Eye (tissue), 1 donor: ENCODE measurements around the gene ERI3.

Experiments used
- DNase-seq: peaks from one replicate; pipeline ENCODE4 v3.0.0-alpha.2; 2015

The ERI3 gene

DNA sequence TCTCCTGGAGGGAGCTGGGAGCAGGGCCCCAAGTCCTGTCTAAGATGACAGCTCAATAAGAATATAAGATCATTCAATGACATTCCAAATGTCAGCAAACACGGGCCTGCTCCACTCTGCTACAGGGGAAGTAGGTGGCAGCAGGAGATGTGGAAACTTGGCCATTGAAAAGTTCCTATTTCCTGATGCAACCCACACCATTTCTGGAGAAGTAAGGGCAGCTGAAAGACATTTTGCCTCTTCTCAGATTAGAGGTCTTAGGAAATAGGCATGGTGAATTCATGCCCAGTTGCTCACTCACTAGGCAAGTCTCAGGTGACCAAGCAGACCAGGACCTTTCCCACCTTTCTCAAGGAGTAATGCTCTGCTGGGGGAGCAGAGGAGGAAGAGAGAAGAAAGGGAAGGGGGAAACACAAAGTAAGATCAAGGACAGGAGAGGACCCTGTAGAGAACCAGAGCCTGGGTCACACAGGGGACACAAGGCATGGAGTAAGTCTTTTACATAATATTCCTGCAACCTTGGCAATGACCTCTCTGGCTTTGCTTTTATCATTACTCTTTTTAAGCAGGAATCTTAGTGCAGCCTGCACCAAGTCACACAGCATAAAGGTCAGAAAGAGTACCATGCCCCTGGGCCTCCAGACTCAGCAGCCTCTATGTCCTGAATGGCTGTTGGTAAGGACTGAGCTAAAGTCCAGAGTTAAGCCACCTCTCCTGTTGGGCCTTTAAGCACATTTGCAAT is 72.9 kb downstream of the ERI3 start:
- no peak for DNase-seq

DNA sequence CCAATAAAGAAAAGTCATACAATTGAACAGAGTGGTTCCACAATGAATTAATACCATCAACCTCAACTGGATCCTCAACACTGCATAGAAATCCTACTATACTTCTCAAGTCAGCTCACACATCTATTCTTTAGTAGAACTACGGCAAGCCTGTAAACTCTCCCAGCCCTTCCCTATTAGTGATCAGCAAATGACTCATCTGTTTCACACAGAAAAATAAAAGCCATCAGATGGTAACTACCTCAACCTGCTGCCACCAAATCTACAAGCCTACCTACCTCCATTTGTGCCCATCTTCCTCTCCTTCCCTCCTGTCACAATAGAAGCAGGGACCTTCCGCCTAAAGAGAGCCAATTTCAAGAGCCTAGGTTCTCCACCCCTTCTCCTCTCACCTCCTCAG is 78.2 kb downstream of the ERI3 start:
- no peak for DNase-seq

DNA sequence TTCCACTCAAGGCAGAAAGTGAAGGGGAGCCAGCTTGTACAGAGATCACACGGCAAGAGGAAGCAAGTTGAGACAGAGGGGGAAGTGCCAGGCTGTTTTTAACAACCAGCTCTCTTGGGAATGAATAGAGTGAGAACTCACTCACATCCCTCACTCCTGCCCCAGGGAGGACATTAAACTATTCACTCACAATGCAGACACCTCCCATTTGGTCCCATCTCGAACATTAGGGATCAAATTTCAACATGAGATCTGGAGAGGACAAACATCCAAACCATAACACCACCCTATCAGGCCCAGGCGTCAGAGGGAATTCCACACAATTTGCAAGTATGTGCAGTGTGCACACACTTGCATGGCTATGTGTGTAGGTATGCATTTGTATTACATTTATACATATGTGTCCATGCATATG is 79.1 kb downstream of the ERI3 start:
- DNase-seq, result no peak

DNA sequence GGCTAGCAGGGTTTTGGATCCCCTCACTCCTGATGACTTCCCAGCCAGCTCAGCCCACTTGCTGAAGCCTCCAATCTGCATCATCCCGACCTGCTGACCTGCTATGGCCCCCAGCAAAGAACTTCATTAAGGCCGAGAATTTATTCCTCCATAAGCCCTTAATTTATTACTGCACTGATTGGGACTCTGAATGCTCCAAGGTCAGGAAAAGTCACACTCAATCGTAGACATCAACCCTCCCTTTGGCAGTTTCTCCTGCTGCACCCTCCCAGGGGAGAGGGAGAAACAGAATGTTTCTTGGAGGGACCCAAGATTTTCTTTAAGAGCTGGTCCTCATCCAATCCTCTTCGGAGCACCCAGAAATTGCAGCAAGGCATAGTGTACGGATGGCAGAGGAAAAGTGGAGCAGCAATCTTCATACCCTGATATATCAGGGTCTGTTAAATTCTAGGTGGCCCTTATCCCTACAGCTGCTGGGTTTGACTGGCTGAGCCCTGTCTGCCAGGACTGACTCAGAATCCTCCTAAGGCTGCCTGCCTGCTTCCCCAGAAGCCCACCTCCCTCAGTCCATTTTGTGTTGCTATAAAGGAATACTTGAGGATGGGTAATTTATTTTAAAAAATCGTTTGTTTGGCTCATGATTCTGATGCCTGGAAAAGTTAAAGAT is 79.6 kb downstream of the ERI3 start:
- no peak for DNase-seq

DNA sequence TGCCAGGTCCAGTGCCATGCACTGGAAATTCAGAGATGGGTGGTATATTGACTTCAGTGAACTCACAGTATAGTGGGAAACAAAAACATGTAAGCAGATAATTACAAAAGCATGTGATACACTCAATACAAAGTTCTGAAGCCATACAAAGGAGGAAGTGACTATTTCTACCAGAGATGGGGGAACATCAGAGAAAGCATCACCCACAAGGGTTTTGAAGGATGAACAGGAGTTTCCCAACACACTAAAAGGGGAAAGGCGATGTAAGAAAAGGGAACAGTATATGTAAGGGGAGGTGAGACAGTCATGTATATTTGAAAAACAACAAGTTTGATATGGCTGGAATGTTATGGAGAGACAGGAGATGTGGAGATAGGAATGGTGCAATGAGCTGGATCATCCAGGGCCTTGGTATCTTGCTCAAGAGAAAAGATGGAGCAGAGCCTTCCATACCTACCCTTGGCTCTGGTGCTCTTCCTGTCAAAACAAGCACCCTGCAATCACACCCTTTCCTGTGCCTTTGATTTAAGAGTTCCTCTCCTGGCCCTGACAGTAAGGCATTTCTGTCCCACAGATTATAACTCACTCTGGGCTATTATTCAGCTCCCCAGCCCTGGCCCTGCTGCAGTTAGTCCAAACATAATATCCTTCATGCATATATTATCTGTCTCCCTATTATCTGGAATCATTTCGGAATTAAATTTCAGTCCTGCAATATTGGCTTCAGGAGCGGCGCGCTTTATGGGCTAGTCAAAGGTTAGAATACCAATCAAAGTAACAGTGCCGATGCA is 81.3 kb downstream of the ERI3 start:
- no peak for DNase-seq

DNA sequence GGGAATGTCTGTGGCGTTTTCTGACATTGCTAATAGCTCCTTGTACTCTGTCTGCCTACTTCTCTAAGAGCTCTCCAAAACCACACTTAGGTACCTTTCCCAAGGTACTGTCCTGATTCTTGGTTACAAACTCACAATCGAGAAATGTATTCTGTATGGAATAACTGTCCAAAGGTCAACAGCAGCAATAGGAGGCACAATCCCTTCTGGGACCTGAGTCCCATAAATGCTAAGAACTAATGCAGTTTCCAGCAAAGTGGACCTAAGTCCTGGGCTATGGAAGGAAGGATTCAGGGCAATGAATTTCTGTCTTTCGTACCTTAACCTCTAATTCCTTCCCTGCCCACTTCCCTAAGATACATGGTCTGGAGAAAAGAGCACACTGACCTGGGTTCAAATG is 82.1 kb downstream of the ERI3 start:
- DNase-seq, result no peak

DNA sequence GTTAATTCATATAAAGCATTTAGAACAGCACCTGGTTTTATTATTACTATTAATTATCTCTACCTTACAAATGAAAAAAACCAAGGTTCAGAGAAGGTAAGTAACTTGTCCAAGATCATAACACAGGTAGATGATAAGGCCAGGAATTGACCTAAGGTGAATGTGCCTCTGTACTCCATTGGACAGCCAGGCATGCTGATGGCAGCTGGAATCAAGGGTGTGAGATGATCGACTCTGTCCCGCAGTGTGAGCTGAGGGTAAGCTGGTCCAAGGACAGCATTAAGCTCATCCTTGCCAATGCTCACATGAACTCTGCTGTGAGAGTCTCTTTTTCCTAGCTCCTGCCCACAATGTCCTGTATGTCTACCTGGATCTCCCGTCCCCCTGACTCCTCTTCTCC is 83.4 kb downstream of the ERI3 start:
- no peak for DNase-seq

DNA sequence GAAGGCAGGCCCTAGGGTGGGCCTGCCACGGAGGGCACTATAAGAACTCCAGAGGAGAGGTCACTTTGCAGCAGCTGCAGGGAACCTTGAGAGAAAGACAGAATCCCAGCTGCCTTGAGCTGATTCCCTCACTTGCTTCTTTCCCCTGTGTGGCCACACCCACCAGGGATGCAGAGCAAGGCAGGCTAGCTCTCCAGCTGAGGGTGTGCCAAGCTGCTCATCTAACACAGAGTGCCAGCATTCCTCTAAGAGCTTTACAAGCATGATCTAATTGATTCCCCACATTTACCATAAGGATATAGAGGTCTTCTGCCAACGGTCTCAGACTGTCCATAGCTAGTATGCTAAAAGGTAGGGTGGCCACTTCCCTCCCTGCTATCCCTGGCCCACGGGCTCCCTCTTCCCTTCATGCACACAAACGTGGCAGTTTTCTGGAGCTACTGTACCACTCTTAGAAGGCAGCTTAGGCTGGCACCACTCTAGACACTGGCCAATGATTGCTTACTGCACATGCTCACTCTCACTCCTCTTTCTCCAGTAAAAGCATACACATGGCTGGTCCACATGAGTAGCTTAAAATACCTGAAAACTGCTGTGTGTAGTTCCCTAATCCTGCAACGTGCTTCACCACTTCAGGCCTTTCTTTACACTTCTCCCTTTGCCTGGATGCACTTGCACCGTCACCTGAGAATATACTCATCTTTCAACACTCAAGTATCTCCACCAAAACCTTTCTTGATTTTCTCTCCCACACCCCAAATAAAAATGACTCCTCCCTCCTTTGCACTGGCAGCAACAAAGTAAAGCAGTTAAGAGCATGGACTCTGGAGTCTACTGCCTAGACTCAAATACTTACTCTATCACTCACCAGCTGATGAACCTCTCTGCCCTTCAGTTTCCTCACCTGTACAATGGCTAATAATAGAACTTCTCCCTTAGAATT is 84.1 kb downstream of the ERI3 start:
- no peak for DNase-seq

DNA sequence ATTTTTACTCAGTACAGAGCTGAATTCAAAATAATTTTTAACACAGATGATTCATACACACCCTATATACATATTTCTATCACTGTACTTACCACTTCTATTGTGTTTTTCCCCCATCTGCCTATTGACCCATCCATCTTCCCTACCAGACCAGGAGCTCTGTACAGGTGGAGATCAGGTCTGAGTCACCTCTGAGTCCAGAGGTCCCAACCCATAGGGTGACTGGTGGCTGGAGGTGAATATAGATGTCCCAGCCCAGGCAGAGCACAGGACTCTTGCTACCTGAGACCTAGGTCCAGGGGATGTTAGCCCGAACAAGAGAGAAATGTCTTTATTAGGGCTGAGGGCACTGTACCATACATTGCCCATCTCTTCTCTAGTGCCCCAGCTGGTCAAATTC is 87.0 kb downstream of the ERI3 start:
- DNase-seq, result no peak

DNA sequence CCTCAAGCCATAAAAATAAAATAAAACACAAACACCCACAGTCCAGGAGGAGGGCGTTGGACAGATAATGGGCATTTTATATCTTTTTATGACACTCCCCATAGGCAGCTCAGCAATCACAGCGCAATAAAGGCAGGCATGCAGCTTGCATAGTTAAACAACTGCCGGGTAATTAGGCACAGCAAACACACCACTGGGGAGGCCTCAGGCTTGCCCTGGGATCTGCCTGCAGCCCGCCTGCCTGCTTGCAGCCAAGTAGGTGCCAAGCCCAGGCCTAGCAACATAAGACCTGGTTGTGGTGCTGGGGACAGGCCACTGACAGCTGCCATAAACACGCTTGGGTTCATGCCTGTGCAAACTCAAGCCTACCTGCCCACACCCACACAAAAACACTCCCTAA is 87.6 kb downstream of the ERI3 start:
- DNase-seq, result no peak

DNA sequence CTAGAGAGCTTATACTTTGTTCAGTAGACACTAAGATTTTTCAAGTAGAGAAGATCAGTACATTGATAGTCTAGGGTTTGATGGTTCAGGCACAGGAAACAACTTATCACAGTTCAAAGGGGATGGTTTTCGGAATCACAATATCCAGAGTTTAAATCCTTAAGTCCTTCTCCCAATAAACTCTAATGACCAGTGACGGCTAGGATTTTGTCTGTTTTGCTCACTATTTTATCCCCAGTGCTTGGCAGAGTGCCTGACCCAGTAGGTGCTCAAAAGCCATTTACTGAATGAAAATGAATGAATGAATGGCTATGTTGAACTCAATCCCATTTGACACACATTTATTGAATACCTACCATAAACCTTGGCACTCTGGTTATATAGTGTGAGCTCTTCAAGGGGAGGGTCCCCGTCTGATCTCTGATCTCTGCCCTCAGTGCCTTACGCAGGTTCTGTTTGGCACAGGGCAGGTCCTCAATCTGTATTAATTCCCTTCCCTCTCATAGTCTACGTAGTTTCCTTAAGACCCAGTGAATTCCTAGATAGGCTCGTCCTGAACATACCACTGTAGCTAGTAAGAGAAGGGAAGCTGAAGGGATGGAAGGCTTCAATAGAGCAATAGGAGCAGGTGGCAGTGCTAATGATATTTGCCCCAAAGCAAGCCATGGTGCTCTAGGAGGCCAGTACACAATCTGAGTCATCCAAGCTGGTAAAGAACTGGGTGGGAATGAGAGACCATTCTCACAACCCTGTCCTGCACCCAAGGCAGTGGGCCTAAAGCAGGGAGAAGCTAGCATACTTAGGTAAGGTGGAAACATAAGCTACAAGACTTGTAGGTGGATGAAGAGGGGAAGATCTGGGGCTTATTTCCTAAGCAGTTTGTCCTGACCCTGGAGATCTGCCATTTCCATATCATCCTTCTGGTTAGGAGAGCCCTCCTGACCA is 88.4 kb downstream of the ERI3 start:
- no peak for DNase-seq

DNA sequence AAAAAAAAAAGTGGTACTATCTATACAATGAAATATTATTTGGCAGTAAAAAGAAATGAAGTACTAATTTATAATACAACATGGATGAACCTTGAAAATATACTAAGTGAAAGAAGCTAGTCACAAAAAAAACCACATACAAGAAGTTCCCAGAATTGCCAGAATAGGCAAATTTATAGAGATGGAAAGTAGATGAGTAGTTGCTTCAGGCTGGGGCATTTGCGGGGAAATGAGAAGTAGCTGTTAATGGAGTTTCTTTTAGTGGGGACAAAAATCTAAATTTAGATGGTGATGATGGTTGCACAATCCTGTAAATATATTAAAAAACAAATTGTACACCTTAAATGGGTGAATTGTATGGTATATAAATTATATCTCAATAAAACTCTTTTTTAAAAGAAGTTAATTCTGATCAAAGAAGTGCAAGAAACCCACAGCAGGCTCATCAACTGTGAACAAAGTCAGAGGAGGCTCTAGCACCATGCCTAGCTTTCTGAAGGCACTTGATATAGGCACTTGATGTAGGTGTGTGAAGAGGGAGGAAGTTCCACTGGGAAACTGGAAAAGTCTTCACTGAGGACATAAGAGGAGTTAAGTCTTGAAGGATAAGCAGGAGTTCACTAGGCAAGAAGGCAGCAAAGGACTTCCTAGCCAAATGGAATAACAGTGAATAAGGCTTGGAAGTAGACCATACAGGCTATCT is 89.2 kb downstream of the ERI3 start:
- no peak for DNase-seq

DNA sequence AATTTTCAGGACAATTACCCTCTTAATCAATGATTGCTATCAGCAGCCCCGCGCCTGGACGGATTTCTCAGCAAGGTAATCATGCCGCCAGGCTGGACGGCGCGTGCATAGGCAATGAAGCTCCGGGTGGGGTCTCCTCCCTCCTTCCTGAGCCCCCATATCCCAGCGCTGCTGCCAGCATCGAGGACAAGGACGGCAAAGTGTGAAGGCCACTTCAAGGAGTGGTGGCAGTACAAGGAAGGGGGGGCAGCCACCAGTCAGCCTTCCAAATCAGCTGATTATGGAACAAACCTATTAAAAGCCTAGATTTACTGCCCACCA is 90.6 kb downstream of the ERI3 start:
- no peak for DNase-seq

DNA sequence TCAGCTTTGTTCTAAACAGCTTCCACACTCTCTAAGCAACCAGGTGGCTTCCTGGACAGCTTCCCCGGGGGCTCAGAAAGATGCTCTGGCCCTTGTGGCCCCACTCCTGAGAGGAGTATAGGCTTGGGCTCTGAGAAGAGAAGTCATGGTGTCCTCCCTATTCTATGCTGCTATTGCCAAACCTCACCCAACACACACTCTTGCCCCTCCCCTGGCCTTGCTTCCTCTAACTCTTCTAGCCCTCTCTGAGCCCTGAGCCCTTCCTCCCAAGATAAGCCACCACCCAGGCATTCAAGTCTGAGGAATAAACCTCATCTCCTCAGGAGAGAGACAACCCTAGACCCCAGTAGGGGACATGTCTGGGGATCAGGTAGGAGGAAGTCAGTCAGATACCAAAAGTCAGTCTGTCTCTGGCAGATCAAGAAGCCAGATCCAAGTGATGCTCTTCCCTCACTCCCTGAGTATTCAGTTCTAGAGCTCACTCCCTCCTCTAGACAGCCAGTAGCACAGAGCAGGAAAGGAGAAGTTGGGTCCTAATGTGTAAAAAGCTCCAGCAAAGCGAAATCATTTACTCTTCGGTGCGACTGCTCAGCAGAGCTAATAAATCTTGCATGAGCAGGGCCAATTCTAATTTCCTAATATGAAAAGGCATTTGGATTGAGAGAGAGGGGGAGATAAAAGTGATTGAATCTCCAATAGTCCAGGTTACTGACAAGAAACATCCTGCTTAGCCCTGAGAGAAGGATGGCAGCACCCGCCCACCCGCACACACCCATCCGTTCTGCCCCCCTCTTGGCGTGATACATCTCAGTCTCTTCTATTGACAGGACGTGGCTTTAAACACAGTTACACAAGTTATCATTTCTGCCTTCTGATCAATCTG is 91.2 kb downstream of the ERI3 start:
- DNase-seq, result no peak

DNA sequence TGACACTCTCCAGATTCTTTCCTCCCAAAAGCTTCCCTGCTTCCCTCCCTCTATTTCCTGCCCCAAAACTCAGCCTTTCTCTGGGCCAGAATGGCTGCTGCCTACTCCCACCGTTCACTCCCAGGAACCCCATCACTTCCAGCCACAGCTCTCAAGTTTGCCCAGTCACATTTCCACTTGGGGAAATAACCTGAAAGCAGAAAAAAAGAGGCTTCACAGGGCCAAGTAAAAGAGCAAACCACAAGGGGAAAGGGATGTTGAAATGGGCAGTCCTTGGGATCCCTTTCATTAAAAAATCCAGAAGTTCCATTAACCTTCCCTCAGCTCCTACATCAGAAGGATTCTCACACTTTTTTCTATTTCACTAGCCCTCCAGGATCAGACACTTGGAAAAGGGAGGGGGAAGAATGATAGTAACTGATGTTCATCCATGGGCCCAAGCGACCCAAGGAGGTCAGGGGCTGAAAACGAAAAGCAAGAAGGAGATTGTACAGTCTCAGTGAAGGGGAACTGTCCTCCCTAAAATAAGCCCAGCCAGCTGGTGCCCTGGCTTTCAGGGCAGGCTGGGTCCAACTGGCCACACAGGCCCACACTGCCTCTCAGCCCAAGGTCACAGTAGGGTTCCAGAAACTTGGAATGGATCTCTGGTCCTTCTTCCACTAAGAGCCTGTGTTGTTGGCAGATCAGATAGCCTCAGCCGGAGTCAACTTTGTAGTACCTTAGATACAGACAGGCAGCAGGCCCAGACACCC is 92.1 kb downstream of the ERI3 start:
- no peak for DNase-seq

DNA sequence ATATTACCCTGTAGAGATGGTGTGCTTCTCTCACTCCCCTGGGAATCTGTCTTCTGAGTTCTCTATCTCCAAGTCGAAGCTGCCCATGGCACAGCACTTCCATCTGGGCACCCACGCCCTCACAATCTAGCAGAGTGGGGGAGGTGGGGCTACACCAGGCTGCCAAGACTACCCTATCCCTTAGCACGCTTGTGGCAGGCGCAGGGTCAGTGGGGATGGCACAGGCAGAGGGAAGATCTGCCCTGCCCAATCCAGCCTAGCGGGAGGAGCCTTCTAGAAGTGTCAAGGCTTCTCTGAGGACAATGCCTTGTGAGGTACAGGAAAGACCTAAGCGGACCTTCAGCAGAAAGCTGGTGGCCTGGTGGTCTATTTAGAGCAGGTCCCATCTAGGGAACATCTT is 92.6 kb downstream of the ERI3 start:
- DNase-seq, result no peak

DNA sequence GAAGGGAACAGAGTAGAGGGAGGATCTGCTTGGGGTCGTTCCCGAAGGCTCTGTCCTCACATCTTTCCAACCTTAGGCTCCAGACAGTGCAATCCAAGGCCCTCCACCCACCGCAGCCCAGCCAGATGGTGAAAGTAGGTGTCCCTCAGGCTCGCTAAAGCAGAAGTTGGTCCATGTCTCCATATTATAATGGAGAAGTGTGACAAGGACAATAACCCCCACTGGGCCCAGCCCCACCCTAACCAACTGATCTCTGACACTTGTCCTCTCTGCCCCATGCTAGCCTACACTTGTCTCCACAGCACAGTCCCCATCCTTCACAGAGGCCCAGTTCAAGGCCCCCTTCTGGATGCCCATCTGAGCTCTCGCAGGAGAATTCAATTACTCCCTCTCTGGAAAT is 93.1 kb downstream of the ERI3 start:
- DNase-seq, result no peak

DNA sequence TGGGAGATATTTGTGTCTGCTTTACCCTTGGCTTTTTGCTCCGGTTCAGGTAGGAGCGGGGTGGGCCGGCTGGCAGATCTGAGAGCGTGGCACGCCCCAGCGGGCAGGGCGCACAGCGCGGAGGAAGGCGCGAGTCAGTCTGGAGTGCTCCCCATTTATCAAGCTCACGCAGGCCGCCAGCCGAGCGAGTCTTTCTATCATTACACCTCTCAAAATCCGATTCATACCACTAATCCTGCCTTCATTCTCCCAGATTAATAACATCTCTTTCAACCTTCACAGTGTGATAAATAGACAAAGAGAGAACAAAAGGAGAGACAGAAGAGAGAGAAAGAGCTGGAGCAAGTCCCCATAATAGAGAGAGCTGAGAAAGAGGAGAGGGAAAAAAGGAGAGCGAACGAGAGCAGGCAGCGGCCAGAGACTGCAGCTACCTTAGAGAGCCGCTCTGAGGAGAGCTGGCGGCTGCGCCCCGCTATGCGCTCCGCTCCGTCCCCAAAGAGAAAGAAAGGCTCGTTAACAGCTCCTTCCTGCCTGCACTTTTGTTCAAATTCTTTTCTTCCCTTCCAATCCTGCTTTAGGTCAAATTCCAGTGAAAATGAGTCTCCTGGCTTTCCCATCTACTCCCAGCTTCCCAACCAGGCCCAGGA is 93.8 kb downstream of the ERI3 start:
- no peak for DNase-seq

DNA sequence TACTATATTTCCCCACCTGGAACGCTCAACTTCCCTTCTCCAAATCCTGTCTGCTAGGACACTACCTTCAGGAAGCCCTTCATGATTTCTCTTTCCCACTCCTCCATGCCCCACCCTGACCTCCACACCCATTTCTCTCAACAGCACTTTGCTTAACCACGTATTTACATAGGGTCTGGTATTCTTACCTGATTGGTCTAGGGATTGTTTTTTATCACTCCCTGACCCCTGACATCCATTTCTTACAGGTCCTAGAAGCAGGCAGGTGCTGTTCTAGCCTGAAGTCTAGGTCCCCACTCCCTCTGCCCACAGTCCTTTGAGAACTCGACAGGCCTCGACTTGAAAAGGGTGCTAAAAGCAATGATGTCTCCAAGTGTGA is 94.3 kb downstream of the ERI3 start:
- no peak for DNase-seq
